ENCODE results near the gene SLC13A4.
A peak's percentile ranks its signal among the peaks of the same experiment; 100 is the strongest.

SLC13A4 gene

DNA sequence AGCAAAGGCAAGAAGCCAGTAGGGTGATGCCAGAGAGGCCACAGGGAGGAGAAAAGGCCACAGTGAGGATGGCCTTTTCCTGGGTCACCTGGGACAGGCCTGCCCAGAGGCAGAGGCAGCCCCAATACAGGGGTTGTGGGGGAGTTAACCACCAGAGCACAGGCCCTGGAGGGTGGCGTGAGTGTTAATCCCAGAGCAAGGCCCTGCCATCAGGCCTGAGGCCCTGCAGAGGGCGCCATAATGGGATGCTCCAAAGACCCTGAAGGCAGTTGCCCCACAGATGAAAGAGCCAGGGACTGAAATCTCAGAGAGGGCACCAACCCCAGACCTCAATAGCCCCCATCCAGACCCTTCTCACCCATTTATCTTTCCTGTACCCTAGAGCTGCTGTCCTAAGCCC, 23.9 kb downstream of the SLC13A4 start:
- Histone ChIP-seq H3K9me3 (ENCODE audit: control insufficient read depth, insufficient read depth, low read depth, low read length) (no peaks in the 10 kb centered on the region), H3K4me3 (ENCODE audit: low read depth, low read length) (no peak overlapping the region), H3K27ac (ENCODE audit: extremely low read depth, low read depth, low read length) (no peak overlapping the region), H3K4me1 (ENCODE audit: control insufficient read depth, insufficient read depth, low read length) (no peaks in the 10 kb centered on the region), H3K36me3 (ENCODE audit: control insufficient read depth in 2 of 2, insufficient read depth in 1 of 2, low read length in 2 of 2) (peaks cover 0 to 33% of the 10 kb centered on the region in 2 experiments; a peak in 1 of 3 replicates)
- ChIA-PET CTCF (interaction anchor here (0.6 to 1.7 kb wide), 20 partner anchors 8 to 271 kb away, joined by 3 to 9 read pairs (median 4); partner anchors contain the start of gene SLC13A4), POLR2A (interaction anchor here (1.1 to 1.2 kb wide), 2 partner anchors 12 to 41 kb away, joined by 3 to 6 read pairs; no protein-coding TSS in a partner anchor)
- TF ChIP-seq ZNF548 (tag by site-specific recombination; IDR thresholded peaks at IDR 0.05): no peak
- peak; percentile 11; the same call in 1 of the 2 replicates for TF ChIP-seq ZNF654 (tag by site-specific recombination; IDR thresholded peaks at IDR 0.05; ENCODE audit: low read depth)
- TF ChIP-seq ZNF341 (tag by site-specific recombination; IDR thresholded peaks at IDR 0.05; ENCODE audit: low read depth): 0 out of 2 replicates have a peak, but pooled peaks have one; percentile 13
- TF ChIP-seq ZNF521 (tag by site-specific recombination; IDR thresholded peaks at IDR 0.05): no peak
- no peak for TF ChIP-seq HOXD13 (CRISPR knock-in tag; IDR thresholded peaks at IDR 0.05; ENCODE audit: borderline replicate concordance)
- 0 out of 2 replicates have a peak, but pooled peaks have one; percentile 18 for TF ChIP-seq ZNF549 (tag by site-specific recombination; IDR thresholded peaks at IDR 0.05)
- TF ChIP-seq CTCF (tag by site-specific recombination; IDR thresholded peaks at IDR 0.05): peak; percentile 16; the same call in 1 of the 2 replicates

- Histone ChIP-seq H3K4me1 (ENCODE audit: control insufficient read depth, insufficient read depth, low read length) (no peaks in the 10 kb centered on the region), H3K9me3 (ENCODE audit: control insufficient read depth, insufficient read depth, low read depth, low read length) (no peaks in the 10 kb centered on the region), H3K36me3 (ENCODE audit: control insufficient read depth in 2 of 2, insufficient read depth in 1 of 2, low read length in 2 of 2) (peaks cover 0 to 61% of the 10 kb centered on the region in 2 experiments; a peak in 1 of 3 replicates), H3K4me3 (ENCODE audit: low read depth, low read length) (no peak overlapping the region), H3K27ac (ENCODE audit: extremely low read depth, low read depth, low read length) (no peak overlapping the region)
- TF ChIP-seq WT1 (tag by site-specific recombination; IDR thresholded peaks at IDR 0.05) (peak; percentile 62), KLF16 (tag by site-specific recombination; IDR thresholded peaks at IDR 0.05) (no peak), ZNF600 (tag by site-specific recombination; IDR thresholded peaks at IDR 0.05) (no peak), ZNF514 (tag by site-specific recombination; IDR thresholded peaks at IDR 0.05) (no peak), ZNF341 (tag by site-specific recombination; IDR thresholded peaks at IDR 0.05; ENCODE audit: low read depth) (no peak), GLI4 (tag by site-specific recombination; IDR thresholded peaks at IDR 0.05) (no peak)
- ChIA-PET CTCF (interaction anchor here (0.6 to 4.5 kb wide), 3 partner anchors 24 to 324 kb away, joined by 3 to 16 read pairs (median 3); no protein-coding TSS in a partner anchor), POLR2A (interaction anchor here (0.9 kb wide), 1 partner anchor 33 kb away, joined by 6 read pairs; no protein-coding TSS in a partner anchor)
Measured at GRCh38 chr7:135697276-135698049, 30.5 kb downstream of the SLC13A4 start.

DNA sequence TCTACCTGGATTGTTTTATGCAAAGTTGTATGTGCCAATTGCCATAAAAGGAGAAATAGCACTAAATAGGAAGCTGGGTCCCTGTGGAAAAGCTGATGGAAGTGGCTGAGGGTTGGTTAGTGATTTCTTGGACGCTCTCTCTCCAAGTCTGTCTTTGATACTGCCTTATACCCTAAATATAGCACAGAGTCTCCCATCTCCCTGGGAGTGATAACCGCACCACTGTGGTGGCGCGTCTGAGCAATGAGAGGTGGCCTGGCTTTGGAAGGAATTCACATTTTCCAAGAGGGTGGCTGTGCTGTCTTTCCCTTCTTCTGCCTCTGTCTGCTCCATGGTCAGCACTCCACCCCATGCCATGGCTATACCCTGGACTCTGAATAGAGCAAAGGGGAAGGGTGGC, 34.4 kb downstream of the SLC13A4 start:
- Histone ChIP-seq H3K36me3 (ENCODE audit: control insufficient read depth in 2 of 2, insufficient read depth in 1 of 2, low read length in 2 of 2) (peaks cover 0 to 73% of the 10 kb centered on the region in 2 experiments; a peak in 1 of 3 replicates), H3K27ac (ENCODE audit: extremely low read depth, low read depth, low read length) (no peak overlapping the region), H3K9me3 (ENCODE audit: control insufficient read depth, insufficient read depth, low read depth, low read length) (no peaks in the 10 kb centered on the region), H3K4me1 (ENCODE audit: control insufficient read depth, insufficient read depth, low read length) (no peaks in the 10 kb centered on the region), H3K4me3 (ENCODE audit: low read depth, low read length) (no peak overlapping the region)
- CTCF ChIA-PET: interaction anchor here (0.6 kb wide), 1 partner anchor 188 kb away, joined by 3 read pairs; no protein-coding TSS in a partner anchor
- POLR2A ChIA-PET: no interaction called here
- TF ChIP-seq ZNF530 (tag by site-specific recombination; IDR thresholded peaks at IDR 0.05; ENCODE audit: low read depth) (no peak), ZBTB49 (tag by site-specific recombination; IDR thresholded peaks at IDR 0.05; ENCODE audit: low read depth) (no peak), ZNF677 (tag by site-specific recombination; IDR thresholded peaks at IDR 0.05) (no peak), ZNF394 (tag by site-specific recombination; IDR thresholded peaks at IDR 0.05; ENCODE audit: borderline replicate concordance) (no peak), ZNF266 (tag by site-specific recombination; IDR thresholded peaks at IDR 0.05; ENCODE audit: low read depth) (no peak)
- TF ChIP-seq, protein P1, sequence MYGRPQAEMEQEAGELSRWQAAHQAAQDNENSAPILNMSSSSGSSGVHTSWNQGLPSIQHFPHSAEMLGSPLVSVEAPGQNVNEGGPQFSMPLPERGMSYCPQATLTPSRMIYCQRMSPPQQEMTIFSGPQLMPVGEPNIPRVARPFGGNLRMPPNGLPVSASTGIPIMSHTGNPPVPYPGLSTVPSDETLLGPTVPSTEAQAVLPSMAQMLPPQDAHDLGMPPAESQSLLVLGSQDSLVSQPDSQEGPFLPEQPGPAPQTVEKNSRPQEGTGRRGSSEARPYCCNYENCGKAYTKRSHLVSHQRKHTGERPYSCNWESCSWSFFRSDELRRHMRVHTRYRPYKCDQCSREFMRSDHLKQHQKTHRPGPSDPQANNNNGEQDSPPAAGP (tag by site-specific recombination; IDR thresholded peaks at IDR 0.05): no peak
- TF ChIP-seq, protein P2, sequence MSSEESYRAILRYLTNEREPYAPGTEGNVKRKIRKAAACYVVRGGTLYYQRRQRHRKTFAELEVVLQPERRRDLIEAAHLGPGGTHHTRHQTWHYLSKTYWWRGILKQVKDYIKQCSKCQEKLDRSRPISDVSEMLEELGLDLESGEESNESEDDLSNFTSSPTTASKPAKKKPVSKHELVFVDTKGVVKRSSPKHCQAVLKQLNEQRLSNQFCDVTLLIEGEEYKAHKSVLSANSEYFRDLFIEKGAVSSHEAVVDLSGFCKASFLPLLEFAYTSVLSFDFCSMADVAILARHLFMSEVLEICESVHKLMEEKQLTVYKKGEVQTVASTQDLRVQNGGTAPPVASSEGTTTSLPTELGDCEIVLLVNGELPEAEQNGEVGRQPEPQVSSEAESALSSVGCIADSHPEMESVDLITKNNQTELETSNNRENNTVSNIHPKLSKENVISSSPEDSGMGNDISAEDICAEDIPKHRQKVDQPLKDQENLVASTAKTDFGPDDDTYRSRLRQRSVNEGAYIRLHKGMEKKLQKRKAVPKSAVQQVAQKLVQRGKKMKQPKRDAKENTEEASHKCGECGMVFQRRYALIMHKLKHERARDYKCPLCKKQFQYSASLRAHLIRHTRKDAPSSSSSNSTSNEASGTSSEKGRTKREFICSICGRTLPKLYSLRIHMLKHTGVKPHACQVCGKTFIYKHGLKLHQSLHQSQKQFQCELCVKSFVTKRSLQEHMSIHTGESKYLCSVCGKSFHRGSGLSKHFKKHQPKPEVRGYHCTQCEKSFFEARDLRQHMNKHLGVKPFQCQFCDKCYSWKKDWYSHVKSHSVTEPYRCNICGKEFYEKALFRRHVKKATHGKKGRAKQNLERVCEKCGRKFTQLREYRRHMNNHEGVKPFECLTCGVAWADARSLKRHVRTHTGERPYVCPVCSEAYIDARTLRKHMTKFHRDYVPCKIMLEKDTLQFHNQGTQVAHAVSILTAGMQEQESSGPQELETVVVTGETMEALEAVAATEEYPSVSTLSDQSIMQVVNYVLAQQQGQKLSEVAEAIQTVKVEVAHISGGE (tag by site-specific recombination; conservative IDR thresholded peaks at IDR 0.05; ENCODE audit: low read depth): no peak
